Sigmoid colon (tissue), 7 donors: ENCODE results near the gene ANKRD44. TPM values are rescaled to one million over a fixed set of nuclear protein-coding genes. Genes with fewer than 3 reads are reported as not detected.

Source experiments
- DNase-seq: peaks from one replicate; pipeline ENCODE4 v3.0.0-alpha.2; 2019
- H3K27ac ChIP-seq, 4 donors: fragments of 200-600 bp; sonication (generic); one replicate each; pipeline ENCODE4 v1.5.1; 2016 to 2019; ENCODE audit warnings: mild to moderate bottlenecking in 1 of 4
- H3K27me3 ChIP-seq, 3 donors: fragments of 200-600 bp; sonication (generic); one replicate each; pipeline ENCODE4 v1.5.1; 2019; ENCODE audit warnings: mild to moderate bottlenecking in 1 of 3
- H3K36me3 ChIP-seq, 4 donors: fragments of 200-600 bp; sonication (generic); one replicate each; pipeline ENCODE4 v1.5.1; 2016 to 2019
- H3K4me1 ChIP-seq, 4 donors: fragments of 200-600 bp; sonication (generic); one replicate each; pipeline ENCODE4 v1.5.1; 2017 to 2019
- H3K4me3 ChIP-seq, 4 donors: fragments of 200-600 bp; sonication (generic); one replicate each; pipeline ENCODE4 v1.5.1; 2017 to 2019; ENCODE audit warnings: mild to moderate bottlenecking in 2 of 4, moderate library complexity in 1 of 4
- H3K9me3 ChIP-seq, 4 donors: fragments of 200-600 bp in 3 of 4; sonication (generic) in 3 of 4; one replicate each; pipeline versions ENCODE4 v1.5.1 to v1.6.1; 2013 to 2019
- CTCF ChIP-seq, 4 experiments: fragments of 450-650 bp in 3 of 4; fragments of 200-600 bp in 1 of 4; IDR thresholded peaks; one replicate each; pipeline ENCODE4 v1.5.1; 2016 to 2019; ENCODE audit warnings: antibody characterized with exemption in 4 of 4, mild to moderate bottlenecking in 3 of 4, moderate library complexity in 2 of 4
- EP300 ChIP-seq, 4 donors: sonication (generic); formaldehyde crosslinking; IDR thresholded peaks; one replicate each; pipeline ENCODE4 v1.6.1; 2017; ENCODE audit warnings: antibody characterized with exemption in 4 of 4
- POLR2A ChIP-seq, 2 donors: fragments of 450-650 bp; IDR thresholded peaks; one replicate each; pipeline ENCODE4 v1.6.1; 2016; ENCODE audit warnings: antibody characterized with exemption in 2 of 2, mild to moderate bottlenecking in 2 of 2, moderate library complexity in 2 of 2
- POLR2AphosphoS5 ChIP-seq, 4 donors: sonication (generic); formaldehyde crosslinking; IDR thresholded peaks; one replicate each; pipeline ENCODE4 v1.6.1; 2017; ENCODE audit warnings: antibody characterized with exemption in 4 of 4
- WGBS, 2 donors: extraction: QIAGEN DNeasy Blood & Tissue Kit; methylation state at CpG; one replicate each; pipeline ENCODE4 v1.1.7; 2013; 5-methylcytosine and 5-hydroxymethylcytosine counted together
- intact Hi-C: fragments of 100-400 bp; cut with DNase I; formaldehyde crosslinking; loops from one replicate; pipeline ENCODE4 v1.15.1; 2023
- polyA plus RNA-seq, 3 donors: library from polyadenylated mRNA; stranded (reverse); fragments of 200-250 nt; gene quantifications; one replicate each; pipeline ENCODE4 v1.2.3, GENCODE V29; 2013
- total RNA-seq, 4 donors: library from RNA; depleted of rRNA; stranded (reverse); fragments of >200 nt; gene quantifications; one replicate each; pipeline ENCODE4 v1.1.0, GENCODE V29; 2016
- donor health status: healthy with polysubstance abuse.
- donor health status: Bipolar disorder and iron deficiency.
- donor health status: healthy.

ANKRD44 gene
- total and polyA plus RNA-seq, 7 donors, result 1.2 to 41.1 (median 34.2) TPM

- 98 to 99% methylated on average over 6 of the region's 6 CpGs for WGBS, 2 donors
- H3K27ac ChIP-seq, result no peak overlapping the region
- H3K4me1 ChIP-seq, result peaks cover 0 to 42% (median 17%) of the 10 kb centered on the region in 4 donors
- intact Hi-C loops, result loop anchor here (5.0 kb wide), 1 partner anchor 34 kb away; no protein-coding TSS in a partner anchor
- no peaks in the 10 kb centered on the region for H3K9me3 ChIP-seq
- no peaks in the 10 kb centered on the region for H3K36me3 ChIP-seq
- DNase-seq, result no peak
- H3K27me3 ChIP-seq, result no peaks in the 10 kb centered on the region
- TF ChIP-seq POLR2AphosphoS5 (IDR thresholded peaks at IDR 0.05) (no peak), CTCF (IDR thresholded peaks at IDR 0.05) (no peak), POLR2A (IDR thresholded peaks at IDR 0.05) (no peak), EP300 (IDR thresholded peaks at IDR 0.05) (no peak)
- H3K4me3 ChIP-seq, result no peak overlapping the region
Measured at GRCh38 chr2:197245829-197246804, 64.5 kb downstream of the ANKRD44 start.

- H3K4me1 ChIP-seq, result peaks cover 0 to 43% (median 25%) of the 10 kb centered on the region in 4 donors
- no peak overlapping the region for H3K27ac ChIP-seq
- 93 to 98% methylated on average over 1 of the region's 1 CpG for WGBS, 2 donors
- H3K4me3 ChIP-seq, result no peak overlapping the region
- no peaks in the 10 kb centered on the region for H3K27me3 ChIP-seq
- no peaks in the 10 kb centered on the region for H3K9me3 ChIP-seq
- H3K36me3 ChIP-seq, result no peaks in the 10 kb centered on the region
- no peak for TF ChIP-seq CTCF (IDR thresholded peaks at IDR 0.05)
- no peak for TF ChIP-seq POLR2A (IDR thresholded peaks at IDR 0.05)
- no peak for TF ChIP-seq POLR2AphosphoS5 (IDR thresholded peaks at IDR 0.05)
- TF ChIP-seq EP300 (IDR thresholded peaks at IDR 0.05), result no peak
- intact Hi-C loops, result no loop called here
- DNase-seq, result no peak
Measured at GRCh38 chr2:197244349-197244748, 66.2 kb downstream of the ANKRD44 start.

GRCh38 chr2:197242719-197243118 lies 67.9 kb downstream of the ANKRD44 start:
- TF ChIP-seq EP300 (IDR thresholded peaks at IDR 0.05) (no peak), CTCF (IDR thresholded peaks at IDR 0.05) (no peak), POLR2A (IDR thresholded peaks at IDR 0.05) (no peak), POLR2AphosphoS5 (IDR thresholded peaks at IDR 0.05) (no peak)
- H3K27ac ChIP-seq, result no peak overlapping the region
- WGBS, 2 donors, result 78 to 95% methylated on average over 2 of the region's 2 CpGs
- H3K4me1 ChIP-seq, result peaks cover 0 to 44% (median 32%) of the 10 kb centered on the region in 4 donors
- H3K4me3 ChIP-seq, result no peak overlapping the region
- no peak for DNase-seq
- no peaks in the 10 kb centered on the region for H3K27me3 ChIP-seq
- no peaks in the 10 kb centered on the region for H3K36me3 ChIP-seq
- H3K9me3 ChIP-seq, result no peaks in the 10 kb centered on the region
- intact Hi-C loops, result no loop called here

GRCh38 chr2:197241596-197241995 lies 69.0 kb downstream of the ANKRD44 start:
- no peak overlapping the region for H3K4me3 ChIP-seq
- H3K27ac ChIP-seq, result no peak overlapping the region
- no peaks in the 10 kb centered on the region for H3K27me3 ChIP-seq
- peaks cover 0 to 53% (median 35%) of the 10 kb centered on the region in 4 donors for H3K4me1 ChIP-seq
- no peaks in the 10 kb centered on the region for H3K9me3 ChIP-seq
- no peaks in the 10 kb centered on the region for H3K36me3 ChIP-seq
- intact Hi-C loops, result no loop called here
- no peak for DNase-seq
- no peak for TF ChIP-seq POLR2A (IDR thresholded peaks at IDR 0.05)
- TF ChIP-seq POLR2AphosphoS5 (IDR thresholded peaks at IDR 0.05), result no peak
- TF ChIP-seq CTCF (IDR thresholded peaks at IDR 0.05), result no peak
- TF ChIP-seq EP300 (IDR thresholded peaks at IDR 0.05), result no peak
